Stimulated activated CD4-positive, alpha-beta T cell treated with anti-CD3 and anti-CD28 coated beads, TNF-alpha, amount 100 ng/mL, for 1 hour (primary cell): ENCODE data around the gene GRM8.

Experiments used
- DNase-seq, 3 donors: peaks; one replicate each; pipeline ENCODE4 v3.0.0-alpha.2; 2020; ENCODE audit warnings: low read depth in 3 of 3, low spot score in 1 of 3

GRM8 gene

GRCh38 chr7:126750207-126750911, 502.4 kb downstream of the GRM8 start:
- DNase-seq, result no peak

GRCh38 chr7:126728967-126729366, 523.8 kb downstream of the GRM8 start:
- DNase-seq, result no peak

GRCh38 chr7:126727930-126728391, 524.8 kb downstream of the GRM8 start:
- no peak for DNase-seq

- DNase-seq, result no peak
These were observed 528.7 kb downstream of the GRM8 start for GRCh38 chr7:126723966-126724544.

- DNase-seq, result no peak
These were observed 532.5 kb downstream of the GRM8 start for GRCh38 chr7:126720232-126720631.

- no peak for DNase-seq
These were observed 534.3 kb downstream of the GRM8 start for GRCh38 chr7:126718419-126718818.

- no peak for DNase-seq
These were observed 536.4 kb downstream of the GRM8 start for GRCh38 chr7:126716321-126716720.

- DNase-seq, result no peak
These were observed 537.7 kb downstream of the GRM8 start for GRCh38 chr7:126715076-126715475.

GRCh38 chr7:126702242-126703016, 550.3 kb downstream of the GRM8 start:
- DNase-seq, result no peak

- peak in 1 of 3 donors; percentile 17 for DNase-seq
These were observed 551.7 kb downstream of the GRM8 start for GRCh38 chr7:126700807-126701604.

GRCh38 chr7:126699707-126700106, 553.0 kb downstream of the GRM8 start:
- no peak for DNase-seq

GRCh38 chr7:126698909-126699308, 553.8 kb downstream of the GRM8 start:
- no peak for DNase-seq

GRCh38 chr7:126698446-126698845, 554.3 kb downstream of the GRM8 start:
- no peak for DNase-seq

GRCh38 chr7:126696256-126697038, 556.3 kb downstream of the GRM8 start:
- DNase-seq, result no peak

GRCh38 chr7:126690848-126691751, 561.6 kb downstream of the GRM8 start:
- no peak for DNase-seq

GRCh38 chr7:126690104-126690503, 562.6 kb downstream of the GRM8 start:
- DNase-seq, result no peak

GRCh38 chr7:126689037-126689436, 563.7 kb downstream of the GRM8 start:
- no peak for DNase-seq

- DNase-seq, result no peak
These were observed 566.3 kb downstream of the GRM8 start for GRCh38 chr7:126686474-126686873.

GRCh38 chr7:126685596-126685995, 567.1 kb downstream of the GRM8 start:
- no peak for DNase-seq
